Neural crest cell (in vitro differentiated cells): ENCODE data around the gene INSIG2. TPM values are rescaled to one million over a fixed set of nuclear protein-coding genes. Genes with fewer than 3 reads are reported as not detected.

Source experiments
- DNase-seq: peaks from one replicate; pipeline ENCODE4 v3.0.0; 2021; ENCODE audit warnings: low read depth, mixed read lengths, low spot score
- H3K27ac Mint-ChIP-seq: one replicate; pipeline ENCODE4 v1.8.0; 2021; ENCODE audit warnings: mild to moderate bottlenecking, mixed read lengths; ENCODE audit not compliant: unreplicated experiment
- H3K27me3 Mint-ChIP-seq: 2 replicates; pipeline ENCODE4 v1.8.0; 2021; ENCODE audit warnings: low read depth, mild to moderate bottlenecking, mixed read lengths
- H3K36me3 Mint-ChIP-seq: 2 replicates; pipeline ENCODE4 v1.8.0; 2021; ENCODE audit warnings: low read depth, mild to moderate bottlenecking, mixed read lengths
- H3K4me1 Mint-ChIP-seq: 2 replicates; pipeline ENCODE4 v1.8.0; 2021; ENCODE audit warnings: mixed read lengths
- H3K4me3 Mint-ChIP-seq: one replicate; pipeline ENCODE4 v1.8.0; 2021; ENCODE audit warnings: mild to moderate bottlenecking, mixed read lengths
- H3K9me3 Mint-ChIP-seq: 2 replicates; pipeline ENCODE4 v1.8.0; 2021; ENCODE audit warnings: mixed read lengths
- total RNA-seq: library from RNA; stranded (reverse); gene quantifications from 2 replicates; pipeline ENCODE4 v1.2.1, GENCODE V29; 2021
- TF ChIP-seq, protein P1 (sequence below): fragments of 200-600 bp; sonication (generic); conservative IDR thresholded peaks from 2 replicates; pipeline ENCODE4 v1.5.0; 2021; ENCODE audit warnings: antibody characterized with exemption, mild to moderate bottlenecking

INSIG2 gene
- total RNA-seq, 1 donor from 2014 or later = 14.4 TPM

DNA sequence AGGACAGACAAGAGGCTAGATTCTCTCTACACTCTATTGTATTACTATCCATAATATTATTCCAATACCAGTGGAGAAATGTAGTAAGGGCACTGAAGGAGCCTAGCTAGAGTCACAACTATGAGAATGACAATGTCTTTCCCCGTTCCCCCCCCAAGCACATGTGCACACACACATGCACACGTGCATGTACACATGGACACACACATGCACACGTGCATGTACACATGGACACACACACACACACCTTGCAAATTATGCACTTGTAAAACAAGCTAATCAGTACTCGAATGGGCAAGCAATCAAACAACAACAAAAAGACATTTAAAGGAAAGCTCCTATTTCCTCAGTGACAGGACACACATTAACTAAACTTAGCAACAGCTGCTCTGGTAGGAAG lies 65.2 kb downstream of the INSIG2 start:
- Mint-ChIP-seq H3K36me3 (no peaks in the 10 kb centered on the region), H3K27ac (peak overlapping the region; percentile 72), H3K4me3 (no peak overlapping the region), H3K27me3 (no peaks in the 10 kb centered on the region), H3K4me1 (peaks cover 3% of the 10 kb centered on the region), H3K9me3 (peaks cover 10% of the 10 kb centered on the region)
- TF ChIP-seq, protein P1, sequence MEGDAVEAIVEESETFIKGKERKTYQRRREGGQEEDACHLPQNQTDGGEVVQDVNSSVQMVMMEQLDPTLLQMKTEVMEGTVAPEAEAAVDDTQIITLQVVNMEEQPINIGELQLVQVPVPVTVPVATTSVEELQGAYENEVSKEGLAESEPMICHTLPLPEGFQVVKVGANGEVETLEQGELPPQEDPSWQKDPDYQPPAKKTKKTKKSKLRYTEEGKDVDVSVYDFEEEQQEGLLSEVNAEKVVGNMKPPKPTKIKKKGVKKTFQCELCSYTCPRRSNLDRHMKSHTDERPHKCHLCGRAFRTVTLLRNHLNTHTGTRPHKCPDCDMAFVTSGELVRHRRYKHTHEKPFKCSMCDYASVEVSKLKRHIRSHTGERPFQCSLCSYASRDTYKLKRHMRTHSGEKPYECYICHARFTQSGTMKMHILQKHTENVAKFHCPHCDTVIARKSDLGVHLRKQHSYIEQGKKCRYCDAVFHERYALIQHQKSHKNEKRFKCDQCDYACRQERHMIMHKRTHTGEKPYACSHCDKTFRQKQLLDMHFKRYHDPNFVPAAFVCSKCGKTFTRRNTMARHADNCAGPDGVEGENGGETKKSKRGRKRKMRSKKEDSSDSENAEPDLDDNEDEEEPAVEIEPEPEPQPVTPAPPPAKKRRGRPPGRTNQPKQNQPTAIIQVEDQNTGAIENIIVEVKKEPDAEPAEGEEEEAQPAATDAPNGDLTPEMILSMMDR = no peak
- DNase-seq = no peak

DNA sequence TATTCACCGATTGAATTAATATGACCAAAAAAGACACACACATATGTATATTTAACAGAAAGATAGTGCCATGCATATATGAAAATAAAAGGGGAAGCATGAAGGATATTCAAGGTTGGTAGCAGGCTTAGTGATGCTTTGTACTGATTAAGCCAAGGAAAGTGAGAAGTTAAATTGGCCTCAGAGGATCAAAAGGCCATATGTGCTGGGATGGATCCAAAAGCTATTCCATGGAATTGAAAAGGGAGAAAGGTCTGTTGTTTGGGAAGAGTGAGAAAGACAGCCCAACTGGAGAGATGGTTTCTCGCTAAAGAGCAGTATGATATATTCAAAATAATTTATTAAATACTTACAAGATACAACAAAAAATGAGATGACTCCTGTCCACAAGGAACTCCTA lies 65.9 kb downstream of the INSIG2 start:
- Mint-ChIP-seq H3K4me3 (no peak overlapping the region), H3K27ac (no peak overlapping the region), H3K9me3 (peaks cover 10% of the 10 kb centered on the region), H3K4me1 (peaks cover 3% of the 10 kb centered on the region), H3K36me3 (no peaks in the 10 kb centered on the region), H3K27me3 (no peaks in the 10 kb centered on the region)
- TF ChIP-seq, protein P1 = no peak
- DNase-seq = no peak

Other genes starting within 250 kb of the INSIG2 start
- 39.1 and 46.6 TPM in 2 replicates for gene CCDC93, start 74.4 kb upstream of the INSIG2 start, total RNA-seq